ENCODE data around the gene OXNAD1. TPM values are rescaled to one million over a fixed set of nuclear protein-coding genes. Genes with fewer than 3 reads are reported as not detected.

The OXNAD1 gene
- polyA plus RNA-seq, 1 of the 3 experiments (the other 2 are of a cell fraction) = 6.9 TPM

- Histone ChIP-seq H3K4me2 (no peak overlapping the region), H2AFZ (ENCODE audit: low read depth) (no peak overlapping the region), H3K9me3 (no peaks in the 10 kb centered on the region), H3K4me1 (ENCODE audit: control insufficient read depth in 1 of 2, insufficient read depth in 2 of 2, low read depth in 1 of 2, low read length in 1 of 2) (peaks cover 0 to 9% of the 10 kb centered on the region in 2 experiments; a peak in 1 of 4 replicates), H3F3A (replicated peaks; ENCODE audit: insufficient read depth) (peaks cover 12% of the 10 kb centered on the region), H3K9ac (no peak overlapping the region), H3K27me3 (ENCODE audit: insufficient read depth) (no peaks in the 10 kb centered on the region), H4K20me1 (ENCODE audit: insufficient read depth) (no peaks in the 10 kb centered on the region), H3K79me2 (ENCODE audit: insufficient read depth) (no peaks in the 10 kb centered on the region), H3K9me2 (no peaks in the 10 kb centered on the region), H3K36me3 (replicated peaks in 1 of 2; ENCODE audit: control insufficient read depth in 1 of 2, insufficient read depth in 2 of 2, low read length in 1 of 2) (peaks cover 17 to 47% of the 10 kb centered on the region in 2 experiments), H3K27ac (ENCODE audit: low read depth in 2 of 2, low read length in 1 of 2) (peak overlapping the region in 1 of 2 experiments; percentile 60; a peak in 2 of 4 replicates), H3K4me3 (ENCODE audit: low read depth in 2 of 2, low read length in 1 of 2) (no peak overlapping the region)
- ChIA-PET CTCF (interaction anchor here (0.8 to 1.1 kb wide), 2 partner anchors 22 to 205 kb away, joined by 3 to 4 read pairs; no protein-coding TSS in a partner anchor), POLR2A (interaction anchor here (0.8 kb wide), 1 partner anchor 205 kb away, joined by 4 read pairs; no protein-coding TSS in a partner anchor)
- DNase-seq = no peak
- TF ChIP-seq GATA2 (CRISPR knock-in tag; IDR thresholded peaks at IDR 0.05) = no peak
- peak; percentile 27; the same call in 1 of the 2 replicates for TF ChIP-seq RFX5 (IDR thresholded peaks at IDR 0.05; ENCODE audit: low read length)
- 97% methylated on average over 3 of the region's 6 CpGs for WGBS (ENCODE audit: low lambda C conversion rate)
These were observed 47.0 kb downstream of the OXNAD1 start for GRCh38 chr3:16311960-16312451.

- Histone ChIP-seq H3K9me3 (no peaks in the 10 kb centered on the region), H3K9me2 (no peaks in the 10 kb centered on the region), H3K36me3 (replicated peaks in 1 of 2; ENCODE audit: control insufficient read depth in 1 of 2, insufficient read depth in 2 of 2, low read length in 1 of 2) (peaks cover 27 to 57% of the 10 kb centered on the region in 2 experiments), H3K27me3 (ENCODE audit: insufficient read depth) (no peaks in the 10 kb centered on the region), H3K27ac (ENCODE audit: low read depth in 2 of 2, low read length in 1 of 2) (no peak overlapping the region), H3K4me3 (ENCODE audit: low read depth in 2 of 2, low read length in 1 of 2) (no peak overlapping the region), H3K4me2 (no peak overlapping the region), H3F3A (replicated peaks; ENCODE audit: insufficient read depth) (peaks cover 12% of the 10 kb centered on the region), H3K4me1 (ENCODE audit: control insufficient read depth in 1 of 2, insufficient read depth in 2 of 2, low read depth in 1 of 2, low read length in 1 of 2) (peaks cover 0 to 9% of the 10 kb centered on the region in 2 experiments; a peak in 1 of 4 replicates), H3K79me2 (ENCODE audit: insufficient read depth) (no peaks in the 10 kb centered on the region), H2AFZ (ENCODE audit: low read depth) (no peak overlapping the region), H3K9ac (no peak overlapping the region), H4K20me1 (ENCODE audit: insufficient read depth) (no peaks in the 10 kb centered on the region)
- TF ChIP-seq MAX (IDR thresholded peaks at IDR 0.05; ENCODE audit: low read depth) (no peak), EZH2phosphoT487 (IDR thresholded peaks at IDR 0.05; ENCODE audit: borderline replicate concordance, low read depth) (no peak), RAD21 (IDR thresholded peaks at IDR 0.05; ENCODE audit: low read length) (no peak), FOSL2 (IDR thresholded peaks at IDR 0.05; ENCODE audit: borderline replicate concordance, low read depth) (no peak), MEF2A (IDR thresholded peaks at IDR 0.05; ENCODE audit: borderline replicate concordance, low read depth) (no peak), CHD2 (IDR thresholded peaks at IDR 0.05; ENCODE audit: low read length, partially characterized antibody) (no peak), RXRA (IDR thresholded peaks at IDR 0.05; ENCODE audit: borderline replicate concordance, low read depth) (no peak)
- 97% methylated on average over 5 of the region's 5 CpGs for WGBS (ENCODE audit: low lambda C conversion rate)
- DNase-seq = no peak
- POLR2A ChIA-PET = no interaction called here
- CTCF ChIA-PET = interaction anchor here (1.0 to 1.9 kb wide), 4 partner anchors 24 to 236 kb away, joined by 3 to 5 read pairs (median 4); no protein-coding TSS in a partner anchor
These were observed 49.1 kb downstream of the OXNAD1 start for GRCh38 chr3:16313886-16314645.

GRCh38 chr3:16315623-16316022 lies 50.6 kb downstream of the OXNAD1 start:
- Histone ChIP-seq H3K4me2 (no peak overlapping the region), H3K9me2 (no peaks in the 10 kb centered on the region), H2AFZ (ENCODE audit: low read depth) (no peak overlapping the region), H3F3A (replicated peaks; ENCODE audit: insufficient read depth) (peaks cover under 1% of the 10 kb centered on the region), H3K9me3 (no peaks in the 10 kb centered on the region), H3K9ac (no peak overlapping the region), H3K27ac (ENCODE audit: low read depth in 2 of 2, low read length in 1 of 2) (no peak overlapping the region; a peak in 1 of 4 replicates), H3K27me3 (ENCODE audit: insufficient read depth) (no peaks in the 10 kb centered on the region), H3K79me2 (ENCODE audit: insufficient read depth) (no peaks in the 10 kb centered on the region), H3K4me1 (ENCODE audit: control insufficient read depth in 1 of 2, insufficient read depth in 2 of 2, low read depth in 1 of 2, low read length in 1 of 2) (peaks cover 0 to 12% of the 10 kb centered on the region in 2 experiments; a peak in 1 of 4 replicates), H4K20me1 (ENCODE audit: insufficient read depth) (no peaks in the 10 kb centered on the region), H3K36me3 (replicated peaks in 1 of 2; ENCODE audit: control insufficient read depth in 1 of 2, insufficient read depth in 2 of 2, low read length in 1 of 2) (peaks cover 29 to 63% of the 10 kb centered on the region in 2 experiments), H3K4me3 (ENCODE audit: low read depth in 2 of 2, low read length in 1 of 2) (no peak overlapping the region)
- no peak for DNase-seq
- ChIA-PET CTCF (interaction anchor here (1.7 to 1.9 kb wide), 2 partner anchors 25 to 235 kb away, joined by 4 to 5 read pairs; no protein-coding TSS in a partner anchor), POLR2A (interaction anchor here (0.9 kb wide), 1 partner anchor 201 kb away, joined by 3 read pairs; no protein-coding TSS in a partner anchor)
- 90% methylated on average over 7 of the region's 7 CpGs for WGBS (ENCODE audit: low lambda C conversion rate)
- TF ChIP-seq SMC3 (IDR thresholded peaks at IDR 0.05; ENCODE audit: low read depth, low read length) = no peak
- TF ChIP-seq GABPA (IDR thresholded peaks at IDR 0.05; ENCODE audit: low read depth) = no peak
- TF ChIP-seq USF2 (IDR thresholded peaks at IDR 0.05; ENCODE audit: borderline replicate concordance, low read depth, low read length) = no peak
- TF ChIP-seq IRF3 (IDR thresholded peaks at IDR 0.05; ENCODE audit: low read depth, low read length) = no peak
- TF ChIP-seq GATA2 (CRISPR knock-in tag; IDR thresholded peaks at IDR 0.05) = no peak
- TF ChIP-seq FOXM1 (IDR thresholded peaks at IDR 0.05; ENCODE audit: low read depth) = no peak
- TF ChIP-seq PBX3 (IDR thresholded peaks at IDR 0.05) = no peak
- TF ChIP-seq MXI1 (IDR thresholded peaks at IDR 0.05; ENCODE audit: low read depth, low read length) = no peak
- no peak for TF ChIP-seq YY1 (IDR thresholded peaks at IDR 0.05; ENCODE audit: low read depth)
- TF ChIP-seq FOSL2 (IDR thresholded peaks at IDR 0.05; ENCODE audit: borderline replicate concordance, low read depth) = no peak
- TF ChIP-seq RFX5 (IDR thresholded peaks at IDR 0.05; ENCODE audit: low read length) = no peak
